ENCODE data around the gene GCC1.

The GCC1 gene

DNA sequence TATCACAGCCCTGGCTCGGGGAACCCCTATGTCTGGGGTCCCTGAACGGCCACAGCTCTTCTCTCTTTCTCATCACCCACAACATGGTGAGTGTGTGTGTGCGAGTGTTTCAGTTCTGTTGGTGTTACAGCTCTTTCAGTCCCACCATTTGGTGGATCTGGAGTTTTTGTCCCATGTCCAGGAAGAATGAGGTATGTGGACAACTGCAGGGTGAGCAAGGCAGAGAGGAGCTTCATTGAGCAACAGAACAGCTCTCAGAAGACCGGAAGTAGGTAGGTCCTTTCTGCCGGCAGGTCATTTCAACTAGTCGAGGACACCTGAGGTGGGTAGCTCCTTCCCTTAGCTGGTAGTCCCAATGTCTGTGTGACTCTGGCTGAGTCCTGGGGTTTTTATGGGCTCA, 23.1 kb upstream of the GCC1 start:
- Histone ChIP-seq H2AFZ (ENCODE audit: low read depth, low read length) (no peak overlapping the region), H3K9me3 (ENCODE audit: control insufficient read depth, low read length) (peaks cover 10% of the 10 kb centered on the region), H3K4ac (ENCODE audit: low read depth in 1 of 2, low read length in 2 of 2) (no peak overlapping the region), H3K14ac (ENCODE audit: low read length in 2 of 2) (no peak overlapping the region), H3K4me2 (ENCODE audit: low read length, poor library complexity, severe bottlenecking) (no peak overlapping the region), H3K9ac (ENCODE audit: low read length) (no peak overlapping the region), H2AK5ac (ENCODE audit: low read length, severe bottlenecking) (no peak overlapping the region), H3K27ac (ENCODE audit: low read length, poor library complexity, severe bottlenecking) (no peak overlapping the region), H3K36me3 (ENCODE audit: control insufficient read depth in 1 of 2, insufficient read depth in 2 of 2, low read depth in 1 of 2, low read length in 2 of 2) (no peaks in the 10 kb centered on the region), H3K18ac (ENCODE audit: low read depth in 1 of 2, low read length in 2 of 2) (no peak overlapping the region), H2BK15ac (ENCODE audit: low read depth, poor library complexity, severe bottlenecking) (no peak overlapping the region), H4K91ac (ENCODE audit: low read length) (no peak overlapping the region), H2BK120ac (ENCODE audit: low read depth, low read length) (no peak overlapping the region), H3K4me1 (ENCODE audit: control insufficient read depth, insufficient read depth, low read depth, low read length) (no peaks in the 10 kb centered on the region), H2BK5ac (ENCODE audit: low read depth, low read length, poor library complexity, severe bottlenecking) (no peak overlapping the region), H3K27me3 (ENCODE audit: control insufficient read depth in 1 of 2, insufficient read depth in 1 of 2, low read length in 2 of 2) (peaks cover 7 to 21% of the 10 kb centered on the region in 2 experiments), H4K8ac (ENCODE audit: low read length) (no peak overlapping the region), H2BK12ac (ENCODE audit: low read length in 2 of 2) (no peak overlapping the region), H3K79me1 (replicated peaks; ENCODE audit: low read length, poor library complexity, severe bottlenecking) (no peaks in the 10 kb centered on the region), H3K23ac (ENCODE audit: low read length in 2 of 2) (no peak overlapping the region), H3K4me3 (ENCODE audit: insufficient read depth in 1 of 2, low read depth in 1 of 2, low read length in 2 of 2) (no peak overlapping the region)
- no peak for DNase-seq
- 90% methylated on average over 5 of the region's 6 CpGs for WGBS

DNA sequence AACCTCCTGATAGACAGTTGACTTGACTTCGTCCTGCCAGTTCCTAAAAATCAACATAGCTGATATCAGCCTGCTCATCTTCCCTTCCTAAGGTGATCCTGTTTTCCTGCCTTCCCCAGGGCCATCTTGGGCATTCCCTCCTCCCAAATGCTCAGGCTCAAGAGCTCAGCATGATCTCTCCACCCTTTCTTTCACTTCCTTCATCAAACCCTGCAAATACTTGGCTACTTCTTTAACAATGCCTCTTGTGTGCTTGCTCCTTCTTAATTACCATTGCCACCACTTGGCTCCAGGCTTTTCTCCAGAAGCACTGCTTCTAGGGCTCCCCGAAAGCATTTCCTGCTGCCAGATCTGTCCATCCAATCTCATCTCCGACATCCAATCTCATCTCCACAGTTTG, 15.5 kb upstream of the GCC1 start:
- Histone ChIP-seq H3K79me1 (replicated peaks; ENCODE audit: low read length, poor library complexity, severe bottlenecking) (no peaks in the 10 kb centered on the region), H3K36me3 (ENCODE audit: control insufficient read depth in 1 of 2, insufficient read depth in 2 of 2, low read depth in 1 of 2, low read length in 2 of 2) (no peaks in the 10 kb centered on the region), H3K4ac (ENCODE audit: low read depth in 1 of 2, low read length in 2 of 2) (no peak overlapping the region), H3K27me3 (ENCODE audit: control insufficient read depth in 1 of 2, insufficient read depth in 1 of 2, low read length in 2 of 2) (peaks cover 12 to 20% of the 10 kb centered on the region in 2 experiments), H3K14ac (ENCODE audit: low read length in 2 of 2) (no peak overlapping the region), H2BK12ac (ENCODE audit: low read length in 2 of 2) (no peak overlapping the region), H2BK5ac (ENCODE audit: low read depth, low read length, poor library complexity, severe bottlenecking) (no peak overlapping the region), H3K18ac (ENCODE audit: low read depth in 1 of 2, low read length in 2 of 2) (no peak overlapping the region), H3K4me1 (ENCODE audit: control insufficient read depth, insufficient read depth, low read depth, low read length) (no peaks in the 10 kb centered on the region), H3K4me2 (ENCODE audit: low read length, poor library complexity, severe bottlenecking) (no peak overlapping the region), H3K9me3 (ENCODE audit: control insufficient read depth, low read length) (peaks cover 7% of the 10 kb centered on the region), H2AFZ (ENCODE audit: low read depth, low read length) (no peak overlapping the region), H3K23ac (ENCODE audit: low read length in 2 of 2) (no peak overlapping the region), H4K91ac (ENCODE audit: low read length) (no peak overlapping the region), H2AK5ac (ENCODE audit: low read length, severe bottlenecking) (no peak overlapping the region), H2BK15ac (ENCODE audit: low read depth, poor library complexity, severe bottlenecking) (no peak overlapping the region), H2BK120ac (ENCODE audit: low read depth, low read length) (no peak overlapping the region), H4K8ac (ENCODE audit: low read length) (no peak overlapping the region), H3K27ac (ENCODE audit: low read length, poor library complexity, severe bottlenecking) (no peak overlapping the region), H3K4me3 (ENCODE audit: insufficient read depth in 1 of 2, low read depth in 1 of 2, low read length in 2 of 2) (no peak overlapping the region), H3K9ac (ENCODE audit: low read length) (no peak overlapping the region)
- 78% methylated on average over 3 of the region's 3 CpGs for WGBS
- no peak for DNase-seq

DNA sequence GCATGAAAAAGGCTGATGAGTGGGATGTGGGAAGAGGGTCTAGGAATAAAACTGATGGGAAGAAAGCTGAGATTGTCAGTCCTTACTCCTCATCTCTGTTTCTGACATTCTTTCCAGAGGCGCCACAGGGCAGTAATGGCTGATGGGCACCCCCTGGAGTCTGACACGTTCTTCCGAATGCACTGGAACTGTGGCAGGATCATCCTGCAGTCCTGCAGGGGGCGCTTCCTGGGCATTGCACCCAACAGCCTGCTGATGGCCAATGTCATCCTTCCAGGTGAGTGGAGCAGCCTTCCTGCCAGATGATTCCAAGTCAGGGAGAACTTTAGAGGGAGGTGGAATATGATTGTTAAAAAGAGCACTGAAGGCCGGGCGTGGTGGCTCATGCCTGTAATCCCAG, 12.9 kb upstream of the GCC1 start:
- no peak overlapping the region for H3K27ac ChIP-seq (ENCODE audit: low read length, poor library complexity, severe bottlenecking)
- no peaks in the 10 kb centered on the region for H3K4me1 ChIP-seq (ENCODE audit: control insufficient read depth, insufficient read depth, low read depth, low read length)
- H3K4ac ChIP-seq (ENCODE audit: low read depth in 1 of 2, low read length in 2 of 2), result no peak overlapping the region
- no peak overlapping the region for H3K9ac ChIP-seq (ENCODE audit: low read length)
- H4K91ac ChIP-seq (ENCODE audit: low read length), result no peak overlapping the region
- no peak for DNase-seq
- H3K4me2 ChIP-seq (ENCODE audit: low read length, poor library complexity, severe bottlenecking), result no peak overlapping the region
- no peak overlapping the region for H2BK15ac ChIP-seq (ENCODE audit: low read depth, poor library complexity, severe bottlenecking)
- peaks cover 0 to 4% of the 10 kb centered on the region in 2 experiments for H3K36me3 ChIP-seq (ENCODE audit: control insufficient read depth in 1 of 2, insufficient read depth in 2 of 2, low read depth in 1 of 2, low read length in 2 of 2)
- no peak overlapping the region for H3K14ac ChIP-seq (ENCODE audit: low read length in 2 of 2)
- no peak overlapping the region for H2BK12ac ChIP-seq (ENCODE audit: low read length in 2 of 2)
- H3K9me3 ChIP-seq (ENCODE audit: control insufficient read depth, low read length), result no peaks in the 10 kb centered on the region
- H3K79me1 ChIP-seq (replicated peaks; ENCODE audit: low read length, poor library complexity, severe bottlenecking), result no peaks in the 10 kb centered on the region
- no peak overlapping the region for H3K4me3 ChIP-seq (ENCODE audit: insufficient read depth in 1 of 2, low read depth in 1 of 2, low read length in 2 of 2)
- no peak overlapping the region for H4K8ac ChIP-seq (ENCODE audit: low read length)
- H3K27me3 ChIP-seq (ENCODE audit: control insufficient read depth in 1 of 2, insufficient read depth in 1 of 2, low read length in 2 of 2), result peaks cover 12 to 20% of the 10 kb centered on the region in 2 experiments
- H3K23ac ChIP-seq (ENCODE audit: low read length in 2 of 2), result no peak overlapping the region
- 60% methylated on average over 6 of the region's 6 CpGs for WGBS
- no peak overlapping the region for H2BK120ac ChIP-seq (ENCODE audit: low read depth, low read length)
- H2AFZ ChIP-seq (ENCODE audit: low read depth, low read length), result no peak overlapping the region
- no peak overlapping the region for H2BK5ac ChIP-seq (ENCODE audit: low read depth, low read length, poor library complexity, severe bottlenecking)
- H3K18ac ChIP-seq (ENCODE audit: low read depth in 1 of 2, low read length in 2 of 2), result no peak overlapping the region
- H2AK5ac ChIP-seq (ENCODE audit: low read length, severe bottlenecking), result no peak overlapping the region

DNA sequence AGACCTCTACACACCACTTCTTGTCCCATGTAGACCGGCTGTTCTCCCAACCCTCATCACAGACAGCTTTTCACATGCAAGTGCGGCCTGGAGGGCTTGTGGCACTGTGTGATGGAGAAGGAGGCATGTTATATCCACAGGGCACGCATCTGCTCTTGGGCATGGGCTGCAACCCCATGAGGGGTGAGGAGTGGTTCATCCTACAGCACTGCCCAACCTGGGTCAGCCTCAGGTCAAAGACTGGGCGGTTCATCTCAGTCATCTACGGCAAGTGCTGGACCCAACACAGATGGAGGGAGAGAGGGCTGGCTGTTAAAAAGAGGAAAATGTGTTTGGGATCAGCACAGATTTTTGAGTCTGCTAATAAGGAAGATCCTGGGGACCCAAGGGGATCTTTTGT, 10.3 kb upstream of the GCC1 start:
- no peak for DNase-seq
- H3K79me1 ChIP-seq (replicated peaks; ENCODE audit: low read length, poor library complexity, severe bottlenecking), result peaks cover 6% of the 10 kb centered on the region
- no peaks in the 10 kb centered on the region for H3K9me3 ChIP-seq (ENCODE audit: control insufficient read depth, low read length)
- H3K4me2 ChIP-seq (ENCODE audit: low read length, poor library complexity, severe bottlenecking), result no peak overlapping the region
- no peaks in the 10 kb centered on the region for H3K4me1 ChIP-seq (ENCODE audit: control insufficient read depth, insufficient read depth, low read depth, low read length)
- no peak overlapping the region for H3K4me3 ChIP-seq (ENCODE audit: insufficient read depth in 1 of 2, low read depth in 1 of 2, low read length in 2 of 2)
- H2AK5ac ChIP-seq (ENCODE audit: low read length, severe bottlenecking), result no peak overlapping the region
- H4K91ac ChIP-seq (ENCODE audit: low read length), result no peak overlapping the region
- H3K18ac ChIP-seq (ENCODE audit: low read depth in 1 of 2, low read length in 2 of 2), result no peak overlapping the region
- H3K4ac ChIP-seq (ENCODE audit: low read depth in 1 of 2, low read length in 2 of 2), result no peak overlapping the region
- WGBS, result 92% methylated on average over 4 of the region's 5 CpGs
- no peak overlapping the region for H3K9ac ChIP-seq (ENCODE audit: low read length)
- no peak overlapping the region for H2BK15ac ChIP-seq (ENCODE audit: low read depth, poor library complexity, severe bottlenecking)
- H2BK120ac ChIP-seq (ENCODE audit: low read depth, low read length), result no peak overlapping the region
- H2BK12ac ChIP-seq (ENCODE audit: low read length in 2 of 2), result no peak overlapping the region
- no peak overlapping the region for H3K14ac ChIP-seq (ENCODE audit: low read length in 2 of 2)
- no peak overlapping the region for H2BK5ac ChIP-seq (ENCODE audit: low read depth, low read length, poor library complexity, severe bottlenecking)
- H3K36me3 ChIP-seq (ENCODE audit: control insufficient read depth in 1 of 2, insufficient read depth in 2 of 2, low read depth in 1 of 2, low read length in 2 of 2), result peaks cover 12 to 17% of the 10 kb centered on the region in 2 experiments
- no peak overlapping the region for H3K23ac ChIP-seq (ENCODE audit: low read length in 2 of 2)
- no peak overlapping the region for H3K27ac ChIP-seq (ENCODE audit: low read length, poor library complexity, severe bottlenecking)
- H4K8ac ChIP-seq (ENCODE audit: low read length), result no peak overlapping the region
- peaks cover 6 to 9% of the 10 kb centered on the region in 2 experiments for H3K27me3 ChIP-seq (ENCODE audit: control insufficient read depth in 1 of 2, insufficient read depth in 1 of 2, low read length in 2 of 2)
- H2AFZ ChIP-seq (ENCODE audit: low read depth, low read length), result no peak overlapping the region

Data from mesenchymal stem cell (in vitro differentiated cells and primary cell).